ENCODE results near the gene SAC3D1. TPM values are rescaled to one million over a fixed set of nuclear protein-coding genes. Genes with fewer than 3 reads are reported as not detected.

Gene SAC3D1
- total RNA-seq, result 10.4 and 15.5 TPM in 2 replicates

- Histone ChIP-seq H3K27me3 (ENCODE audit: control insufficient read depth, insufficient read depth, low read length) (no peaks in the 10 kb centered on the region), H3K36me3 (ENCODE audit: control insufficient read depth, insufficient read depth, low read length) (peaks cover 9% of the 10 kb centered on the region), H3K4me3 (ENCODE audit: low read depth, low read length) (peak within 1 kb of the TSS; percentile 71)
- FAIRE-seq, result no peak
- peak; percentile 85 for DNase-seq (ENCODE audit: low read depth)
- TF ChIP-seq, protein P1, sequence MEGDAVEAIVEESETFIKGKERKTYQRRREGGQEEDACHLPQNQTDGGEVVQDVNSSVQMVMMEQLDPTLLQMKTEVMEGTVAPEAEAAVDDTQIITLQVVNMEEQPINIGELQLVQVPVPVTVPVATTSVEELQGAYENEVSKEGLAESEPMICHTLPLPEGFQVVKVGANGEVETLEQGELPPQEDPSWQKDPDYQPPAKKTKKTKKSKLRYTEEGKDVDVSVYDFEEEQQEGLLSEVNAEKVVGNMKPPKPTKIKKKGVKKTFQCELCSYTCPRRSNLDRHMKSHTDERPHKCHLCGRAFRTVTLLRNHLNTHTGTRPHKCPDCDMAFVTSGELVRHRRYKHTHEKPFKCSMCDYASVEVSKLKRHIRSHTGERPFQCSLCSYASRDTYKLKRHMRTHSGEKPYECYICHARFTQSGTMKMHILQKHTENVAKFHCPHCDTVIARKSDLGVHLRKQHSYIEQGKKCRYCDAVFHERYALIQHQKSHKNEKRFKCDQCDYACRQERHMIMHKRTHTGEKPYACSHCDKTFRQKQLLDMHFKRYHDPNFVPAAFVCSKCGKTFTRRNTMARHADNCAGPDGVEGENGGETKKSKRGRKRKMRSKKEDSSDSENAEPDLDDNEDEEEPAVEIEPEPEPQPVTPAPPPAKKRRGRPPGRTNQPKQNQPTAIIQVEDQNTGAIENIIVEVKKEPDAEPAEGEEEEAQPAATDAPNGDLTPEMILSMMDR (IDR thresholded peaks at IDR 0.05; ENCODE audit: insufficient read depth, low read length, severe bottlenecking), result no peak
These were observed at the start of gene SAC3D1 for GRCh38 chr11:65040847-65041622. Gene SAC3D1, plus strand, starts transcription at chr11:65041210. Its CDS starts 83 bp downstream, at chr11:65041293.

GRCh38 chr11:64994318-64994717 lies 46.7 kb upstream of the SAC3D1 start:
- no peak for DNase-seq (ENCODE audit: low read depth)
- no peak overlapping the region for H3K4me3 ChIP-seq (ENCODE audit: low read depth, low read length)
- no peaks in the 10 kb centered on the region for H3K36me3 ChIP-seq (ENCODE audit: control insufficient read depth, insufficient read depth, low read length)
- no peaks in the 10 kb centered on the region for H3K27me3 ChIP-seq (ENCODE audit: control insufficient read depth, insufficient read depth, low read length)
- FAIRE-seq, result no peak
- TF ChIP-seq, protein P1 (IDR thresholded peaks at IDR 0.05; ENCODE audit: insufficient read depth, low read length, severe bottlenecking), result no peak

- Histone ChIP-seq H3K4me3 (ENCODE audit: low read depth, low read length) (no peak overlapping the region), H3K36me3 (ENCODE audit: control insufficient read depth, insufficient read depth, low read length) (no peaks in the 10 kb centered on the region), H3K27me3 (ENCODE audit: control insufficient read depth, insufficient read depth, low read length) (no peaks in the 10 kb centered on the region)
- TF ChIP-seq, protein P1 (IDR thresholded peaks at IDR 0.05; ENCODE audit: insufficient read depth, low read length, severe bottlenecking), result no peak
- DNase-seq (ENCODE audit: low read depth), result no peak
- FAIRE-seq, result no peak
These were observed 44.7 kb upstream of the SAC3D1 start for GRCh38 chr11:64996327-64996709.

GRCh38 chr11:64996710-64997380 lies 44.2 kb upstream of the SAC3D1 start, which contains the start of gene BATF2:
Gene BATF2, minus strand, starts transcription at chr11:64996971. Its CDS starts 57 bp downstream, at chr11:64996914.
- DNase-seq (ENCODE audit: low read depth), result peak; percentile 32
- TF ChIP-seq, protein P1 (IDR thresholded peaks at IDR 0.05; ENCODE audit: insufficient read depth, low read length, severe bottlenecking), result peak; percentile 51
- H3K4me3 ChIP-seq (ENCODE audit: low read depth, low read length), result no peak within 1 kb of the TSS
- FAIRE-seq, result no peak
- H3K27me3 ChIP-seq (ENCODE audit: control insufficient read depth, insufficient read depth, low read length), result no peaks in the 10 kb centered on the region
- no peaks in the 10 kb centered on the region for H3K36me3 ChIP-seq (ENCODE audit: control insufficient read depth, insufficient read depth, low read length)

DNA sequence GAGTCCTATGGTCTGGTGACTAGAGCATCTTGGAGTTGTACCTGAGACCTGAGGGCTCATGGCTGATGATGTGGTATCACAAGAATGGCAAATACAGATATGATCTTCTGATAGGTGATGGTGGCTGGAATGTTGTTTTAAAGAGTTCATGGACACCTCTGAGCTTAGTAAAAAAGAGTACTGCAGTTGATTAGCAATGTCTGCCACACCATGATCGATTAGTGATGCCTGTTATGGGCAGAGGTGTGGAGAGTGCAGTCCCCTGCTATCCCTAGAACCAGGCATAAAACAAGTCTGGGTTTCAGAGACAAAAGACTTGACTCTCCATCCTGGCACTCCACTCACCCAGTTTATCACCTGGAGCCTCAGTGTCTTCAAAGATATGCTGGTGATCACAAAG lies 42.9 kb upstream of the SAC3D1 start:
- DNase-seq (ENCODE audit: low read depth) (no peak), FAIRE-seq (no peak)
- TF ChIP-seq, protein P1 (IDR thresholded peaks at IDR 0.05; ENCODE audit: insufficient read depth, low read length, severe bottlenecking), result no peak

More for the DNA sequence above, 42.9 kb upstream of the SAC3D1 start:
- H3K36me3 ChIP-seq (ENCODE audit: control insufficient read depth, insufficient read depth, low read length), result no peaks in the 10 kb centered on the region
- no peak overlapping the region for H3K4me3 ChIP-seq (ENCODE audit: low read depth, low read length)
- H3K27me3 ChIP-seq (ENCODE audit: control insufficient read depth, insufficient read depth, low read length), result no peaks in the 10 kb centered on the region
